HG03196 (cell line): ENCODE data around the gene ZDHHC22.

Experiments
- ATAC-seq: cut with Tn5 transposase; IDR thresholded peaks from one replicate; pipeline ENCODE4 v1.9.1; 2021; ENCODE audit not compliant: unreplicated experiment

ZDHHC22 gene

GRCh38 chr14:77128414-77128891 is 13.1 kb downstream of the ZDHHC22 start:
- no peak for ATAC-seq

DNA sequence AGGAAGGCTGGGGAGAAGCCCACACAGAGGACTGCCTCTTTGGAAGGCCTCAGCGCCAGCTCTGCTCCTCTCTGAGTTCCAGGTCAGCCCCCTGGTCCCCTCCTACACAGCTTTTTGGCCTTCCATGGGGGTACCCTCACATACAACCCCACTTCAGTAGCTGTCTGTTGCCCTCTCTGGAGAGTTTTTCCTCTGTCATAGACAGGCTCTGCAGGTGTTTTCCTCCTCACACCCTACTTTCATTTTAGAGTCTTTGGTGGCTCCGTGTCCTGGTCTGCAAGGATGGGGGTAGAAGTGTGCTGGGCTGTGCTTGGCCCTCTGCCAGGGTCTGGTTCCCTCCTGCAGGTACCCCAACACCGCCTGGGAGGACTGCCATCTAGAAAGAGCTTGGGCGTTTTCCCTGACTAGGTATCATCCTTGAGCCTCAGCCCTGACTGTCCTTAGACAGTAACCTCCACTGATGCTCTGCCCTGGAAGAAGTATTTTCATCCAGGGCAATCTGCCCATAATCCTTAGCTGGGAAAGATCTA is 15.1 kb downstream of the ZDHHC22 start:
- no peak for ATAC-seq

GRCh38 chr14:77125823-77126325 is 15.7 kb downstream of the ZDHHC22 start:
- no peak for ATAC-seq

GRCh38 chr14:77125281-77125801 is 16.2 kb downstream of the ZDHHC22 start:
- no peak for ATAC-seq

DNA sequence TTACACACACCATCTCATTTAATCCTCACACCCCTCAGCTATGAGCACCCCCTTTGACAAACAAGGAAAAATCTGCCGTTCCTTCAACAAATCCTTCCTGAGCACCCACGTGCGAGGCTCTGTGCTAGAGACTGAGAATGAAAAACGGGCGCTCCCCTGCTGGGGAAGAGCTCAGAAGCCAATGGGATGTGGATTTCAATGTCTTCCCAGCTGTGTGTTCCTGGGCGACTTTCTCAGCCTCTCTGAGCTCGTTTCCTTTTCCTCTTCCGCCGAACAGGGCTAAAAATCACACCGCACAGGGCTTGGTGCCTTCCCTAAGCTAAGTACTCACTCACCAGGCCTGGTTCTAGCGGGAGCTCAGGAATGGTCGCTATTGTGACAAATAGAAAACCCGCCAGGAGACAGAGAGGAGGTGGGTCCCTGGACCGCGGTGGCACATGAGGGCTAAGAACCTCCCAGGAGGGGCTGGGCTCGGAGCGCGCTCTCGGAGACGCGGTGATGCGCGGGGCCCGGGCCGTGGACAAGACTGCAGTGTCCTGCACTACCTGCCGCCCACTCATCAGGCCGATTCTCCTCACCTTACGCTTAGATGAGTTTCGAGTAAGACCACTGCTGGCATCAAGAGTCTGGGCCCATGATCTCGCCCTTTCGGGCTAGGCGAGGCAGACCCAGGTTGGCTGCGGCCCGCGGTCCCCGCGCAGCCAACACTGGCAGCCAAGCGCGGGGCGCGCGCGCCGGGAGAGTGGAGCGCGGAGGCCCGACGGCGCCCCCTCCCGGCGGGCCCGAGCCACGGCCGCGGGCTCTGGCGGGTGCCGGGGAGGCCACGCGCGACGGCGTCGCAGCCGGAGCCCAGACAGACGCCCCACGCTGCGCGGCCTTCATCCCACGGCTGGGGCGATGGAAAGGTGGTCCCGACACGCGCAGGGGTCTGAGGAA is 17.0 kb downstream of the ZDHHC22 start:
- ATAC-seq: peak; percentile 26

GRCh38 chr14:77123381-77124325 is 17.9 kb downstream of the ZDHHC22 start:
- no peak for ATAC-seq

DNA sequence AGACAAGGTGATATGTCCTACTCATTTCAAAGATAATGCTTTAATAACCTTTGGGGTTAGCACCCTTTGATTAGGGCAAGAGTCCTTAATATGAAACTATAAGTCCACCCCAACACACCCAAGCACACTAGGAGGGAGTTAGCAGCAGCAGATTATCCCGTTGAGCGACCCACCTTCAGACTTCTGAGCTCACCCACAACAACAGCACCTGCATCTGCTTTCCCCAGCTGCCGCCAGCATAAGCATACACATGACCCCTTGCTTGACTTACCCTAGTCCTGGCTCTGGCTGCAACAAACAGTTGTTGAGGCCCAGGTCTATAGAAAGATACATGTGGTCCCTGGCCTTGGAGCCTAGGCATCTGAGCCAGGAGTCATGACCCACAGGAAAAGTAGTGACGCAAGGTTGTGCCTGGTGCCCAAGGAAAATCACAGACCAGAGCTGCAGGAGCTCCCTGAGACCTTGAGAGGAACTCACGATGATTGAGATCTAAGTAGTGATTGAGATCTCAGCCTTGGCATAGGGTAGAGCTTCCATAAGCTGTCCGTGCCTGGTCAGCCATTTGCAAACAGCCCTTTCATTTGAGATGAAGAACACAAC is 19.0 kb downstream of the ZDHHC22 start:
- no peak for ATAC-seq

GRCh38 chr14:77120771-77121743 is 20.5 kb downstream of the ZDHHC22 start:
- peak; percentile 83 for ATAC-seq

GRCh38 chr14:77119851-77120250 is 21.7 kb downstream of the ZDHHC22 start:
- no peak for ATAC-seq

GRCh38 chr14:77116172-77116817 is 25.3 kb downstream of the ZDHHC22 start:
- no peak for ATAC-seq

GRCh38 chr14:77114609-77115008 is 27.0 kb downstream of the ZDHHC22 start:
- no peak for ATAC-seq

GRCh38 chr14:77113644-77114043 is 27.9 kb downstream of the ZDHHC22 start:
- ATAC-seq: no peak

GRCh38 chr14:77111021-77111420 is 30.6 kb downstream of the ZDHHC22 start:
- no peak for ATAC-seq

DNA sequence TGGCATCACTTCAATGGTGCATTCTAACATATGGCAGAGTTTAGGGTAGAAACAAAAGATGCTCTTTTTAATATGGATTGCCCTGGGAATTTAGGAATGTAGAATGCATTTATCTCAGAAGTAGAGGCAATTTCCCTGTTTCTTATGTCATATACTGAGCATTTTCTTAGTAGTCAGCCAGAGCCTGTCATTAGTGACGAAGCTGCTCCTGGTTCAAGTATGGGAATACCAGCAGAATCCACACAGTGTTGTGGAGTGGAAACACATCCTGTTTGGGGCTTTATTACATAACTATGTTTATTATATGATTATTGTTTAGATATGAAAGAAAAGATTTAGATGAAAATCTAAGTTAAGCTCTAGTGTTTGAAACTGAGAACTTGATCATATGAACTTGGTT is 31.3 kb downstream of the ZDHHC22 start:
- no peak for ATAC-seq

GRCh38 chr14:77109656-77110055 is 31.9 kb downstream of the ZDHHC22 start:
- ATAC-seq: no peak

DNA sequence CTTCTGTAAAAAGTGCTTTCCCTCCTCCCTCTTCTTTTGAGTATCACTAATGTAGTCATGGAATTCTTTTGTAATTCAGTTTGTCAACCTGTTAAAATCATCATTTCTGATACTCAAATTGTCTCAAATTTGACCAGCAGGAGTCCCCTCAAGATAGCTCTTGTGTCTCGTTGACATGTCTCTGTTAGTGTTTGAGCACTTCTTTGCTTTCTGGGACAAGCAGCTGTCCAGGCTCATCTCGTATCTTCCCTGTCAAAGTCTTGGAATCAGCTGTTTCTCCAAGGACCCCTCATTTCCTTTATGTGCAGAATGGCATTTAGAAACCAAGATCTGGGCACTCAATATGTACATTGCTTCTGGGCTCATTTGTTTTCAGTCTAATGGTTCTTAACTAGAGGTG is 32.8 kb downstream of the ZDHHC22 start:
- ATAC-seq: no peak

DNA sequence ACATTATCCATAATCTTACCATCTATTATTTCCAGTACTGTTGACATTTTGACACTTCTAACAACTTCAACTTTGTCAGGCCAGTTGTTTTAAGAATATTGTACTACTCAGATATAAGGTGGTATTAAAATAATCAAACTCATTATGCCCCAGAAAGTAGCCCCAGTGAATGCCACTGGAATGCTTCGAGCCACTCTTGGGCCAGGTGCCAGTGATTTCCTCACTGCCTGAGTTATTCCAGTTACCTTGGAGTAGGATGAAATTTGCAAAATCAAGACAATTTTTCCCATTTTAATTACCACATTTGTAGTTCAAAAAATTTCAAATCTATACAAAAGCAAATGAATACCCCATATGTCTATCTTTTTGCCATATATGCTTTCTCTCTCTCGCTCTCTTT is 34.4 kb downstream of the ZDHHC22 start:
- ATAC-seq: no peak

DNA sequence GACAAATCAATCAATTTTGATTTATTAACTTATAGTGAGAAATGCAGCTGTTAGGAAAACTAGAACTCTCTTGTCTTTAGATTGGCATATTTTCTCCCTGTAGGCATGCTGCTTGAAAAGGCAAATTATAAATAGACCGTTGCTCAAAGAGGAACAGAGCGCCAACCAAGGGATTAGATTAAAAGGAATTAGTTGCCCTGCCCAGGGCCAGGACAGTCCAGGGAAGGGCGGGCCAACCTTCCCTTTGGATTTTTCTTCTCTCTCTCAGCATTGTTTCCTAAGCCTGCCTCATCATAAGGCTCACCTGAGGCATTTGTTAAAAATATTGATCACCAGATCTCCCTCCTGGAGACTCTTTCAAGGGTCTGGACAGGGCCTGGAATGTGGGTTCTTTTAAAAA is 34.9 kb downstream of the ZDHHC22 start:
- no peak for ATAC-seq
